Stimulated activated CD8-positive, alpha-beta memory T cell treated with anti-CD3 and anti-CD28 coated beads, Interleukin-12 subunit alpha, Interleukin-12 subunit beta, amount 100 ng/mL, for 24 hours (primary cell): ENCODE results near the gene FNBP1L.

Experiments
- DNase-seq: peaks from one replicate; pipeline ENCODE4 v3.0.0-alpha.2; 2020; ENCODE audit errors: extremely low read depth

The FNBP1L gene

GRCh38 chr1:93489756-93490155, 41.8 kb downstream of the FNBP1L start:
- DNase-seq = no peak

- no peak for DNase-seq
Measured at GRCh38 chr1:93490357-93490756, 42.4 kb downstream of the FNBP1L start.

GRCh38 chr1:93495911-93496310, 48.0 kb downstream of the FNBP1L start:
- no peak for DNase-seq

GRCh38 chr1:93496520-93496919, 48.6 kb downstream of the FNBP1L start:
- no peak for DNase-seq

GRCh38 chr1:93499075-93499474, 51.2 kb downstream of the FNBP1L start:
- no peak for DNase-seq

- DNase-seq = no peak
Measured at GRCh38 chr1:93499533-93499932, 51.6 kb downstream of the FNBP1L start.

GRCh38 chr1:93500275-93500674, 52.4 kb downstream of the FNBP1L start:
- no peak for DNase-seq

GRCh38 chr1:93501399-93501798, 53.5 kb downstream of the FNBP1L start:
- no peak for DNase-seq

GRCh38 chr1:93501829-93502369, 54.0 kb downstream of the FNBP1L start:
- DNase-seq = no peak

GRCh38 chr1:93502571-93502970, 54.7 kb downstream of the FNBP1L start:
- no peak for DNase-seq

- no peak for DNase-seq
Measured at GRCh38 chr1:93503163-93503562, 55.2 kb downstream of the FNBP1L start.

- DNase-seq = no peak
Measured at GRCh38 chr1:93503816-93504215, 55.9 kb downstream of the FNBP1L start.

GRCh38 chr1:93504247-93505033, 56.5 kb downstream of the FNBP1L start:
- DNase-seq = no peak

- no peak for DNase-seq
Measured at GRCh38 chr1:93506126-93506525, 58.2 kb downstream of the FNBP1L start.

GRCh38 chr1:93516164-93516563, 68.2 kb downstream of the FNBP1L start:
- DNase-seq = no peak

GRCh38 chr1:93518516-93518915, 70.6 kb downstream of the FNBP1L start:
- no peak for DNase-seq

- DNase-seq = no peak
Measured at GRCh38 chr1:93519199-93519829, 71.4 kb downstream of the FNBP1L start.

- DNase-seq = no peak
Measured at GRCh38 chr1:93521618-93522017, 73.7 kb downstream of the FNBP1L start.

- DNase-seq = no peak
Measured at GRCh38 chr1:93522721-93523120, 74.8 kb downstream of the FNBP1L start.

- DNase-seq = no peak
Measured at GRCh38 chr1:93525431-93525830, 77.5 kb downstream of the FNBP1L start.

GRCh38 chr1:93526431-93526830, 78.5 kb downstream of the FNBP1L start:
- no peak for DNase-seq

- no peak for DNase-seq
Measured at GRCh38 chr1:93528412-93528811, 80.5 kb downstream of the FNBP1L start.

GRCh38 chr1:93531193-93531592, 83.3 kb downstream of the FNBP1L start:
- DNase-seq = no peak
